ENCODE data around the gene ZNF32.

- TF ChIP-seq CTCF (IDR thresholded peaks at IDR 0.05) (no peak), POLR2A (IDR thresholded peaks at IDR 0.05) (no peak), POLR2AphosphoS5 (IDR thresholded peaks at IDR 0.05; ENCODE audit: insufficient read depth in 1 of 2, low read depth in 1 of 2) (no peak)
Measured at GRCh38 chr10:43627942-43628341, 20.7 kb downstream of the ZNF32 start.
